Muscle layer of duodenum (tissue), 2 donors: ENCODE measurements around the gene ARMH1.
A peak's percentile ranks its signal among the peaks of the same experiment; 100 is the strongest.

Experiments
- H3K27ac ChIP-seq: one replicate; pipeline ENCODE4 v1.7.0; 2013; ENCODE audit warnings: mild to moderate bottlenecking, low read length
- H3K27me3 ChIP-seq: one replicate; pipeline ENCODE4 v1.7.0; 2013; ENCODE audit warnings: low read depth, mild to moderate bottlenecking, control low read depth, low read length
- H3K36me3 ChIP-seq, 2 donors: one replicate each; pipeline ENCODE4 v1.7.0; 2013; ENCODE audit warnings: low read length in 2 of 2, control low read depth in 1 of 2, mild to moderate bottlenecking in 1 of 2; ENCODE audit not compliant: insufficient read depth in 2 of 2, control insufficient read depth in 1 of 2
- H3K4me1 ChIP-seq, 2 donors: one replicate each; pipeline ENCODE4 v1.7.0; 2013; ENCODE audit warnings: low read length in 2 of 2, mild to moderate bottlenecking in 2 of 2, control low read depth in 1 of 2, moderate library complexity in 1 of 2; ENCODE audit not compliant: insufficient read depth in 2 of 2, control insufficient read depth in 1 of 2
- H3K4me3 ChIP-seq, 2 donors: one replicate each; pipeline ENCODE4 v1.7.0; 2013; ENCODE audit warnings: low read length in 2 of 2, low read depth in 1 of 2, mild to moderate bottlenecking in 1 of 2
- H3K9me3 ChIP-seq, 2 donors: one replicate each; pipeline ENCODE4 v1.7.0; 2013; ENCODE audit warnings: low read length in 2 of 2, control low read depth in 1 of 2, mild to moderate bottlenecking in 1 of 2; ENCODE audit not compliant: control insufficient read depth in 1 of 2
- donor health status: healthy.

Gene ARMH1

DNA sequence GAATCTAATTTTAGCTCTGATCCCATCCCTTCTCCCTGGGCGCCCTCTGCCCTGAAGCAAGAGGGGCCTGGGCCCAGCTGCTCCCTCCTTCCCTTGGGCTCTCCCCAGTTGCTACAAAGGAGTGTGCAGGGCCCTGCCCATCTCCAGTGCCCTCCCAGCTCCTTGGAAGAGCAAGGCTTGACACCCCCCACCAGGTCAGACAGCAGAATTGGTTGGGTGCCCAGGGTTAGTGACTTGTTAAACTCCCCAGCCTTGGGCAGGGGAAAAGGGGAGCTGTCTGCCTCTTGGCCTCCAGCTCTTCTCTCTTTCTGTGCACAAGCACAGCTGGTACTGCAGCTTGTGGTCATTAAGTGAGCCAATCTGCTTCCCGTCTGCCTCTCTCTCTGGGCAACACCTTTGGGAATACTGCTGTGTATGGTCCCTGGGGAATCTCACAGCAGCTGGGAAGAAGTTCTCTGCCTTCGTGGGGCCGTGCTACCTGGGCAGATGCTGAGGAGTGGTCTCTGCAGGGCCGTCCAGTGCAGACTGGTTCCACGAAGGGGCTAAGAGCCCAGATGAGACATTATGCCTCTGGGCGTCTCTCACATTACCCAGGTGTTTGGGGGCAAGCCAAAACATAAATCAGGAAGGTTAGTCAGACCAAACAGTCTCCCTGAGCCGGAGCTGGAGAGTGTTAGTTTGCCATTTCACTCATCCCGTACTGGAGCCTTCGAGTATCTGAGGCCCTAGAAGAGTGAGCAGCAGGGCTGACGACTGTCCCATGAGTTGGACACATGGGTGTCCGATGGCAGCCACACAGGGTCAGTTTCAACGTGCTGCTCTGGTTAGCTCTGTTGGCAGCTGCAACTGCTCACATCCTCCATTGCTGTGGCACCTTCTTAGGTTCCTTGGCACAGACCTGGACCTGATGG lies 37.6 kb upstream of the ARMH1 start:
- peaks cover 14 to 34% of the 10 kb centered on the region in 2 donors for H3K4me1 ChIP-seq

DNA sequence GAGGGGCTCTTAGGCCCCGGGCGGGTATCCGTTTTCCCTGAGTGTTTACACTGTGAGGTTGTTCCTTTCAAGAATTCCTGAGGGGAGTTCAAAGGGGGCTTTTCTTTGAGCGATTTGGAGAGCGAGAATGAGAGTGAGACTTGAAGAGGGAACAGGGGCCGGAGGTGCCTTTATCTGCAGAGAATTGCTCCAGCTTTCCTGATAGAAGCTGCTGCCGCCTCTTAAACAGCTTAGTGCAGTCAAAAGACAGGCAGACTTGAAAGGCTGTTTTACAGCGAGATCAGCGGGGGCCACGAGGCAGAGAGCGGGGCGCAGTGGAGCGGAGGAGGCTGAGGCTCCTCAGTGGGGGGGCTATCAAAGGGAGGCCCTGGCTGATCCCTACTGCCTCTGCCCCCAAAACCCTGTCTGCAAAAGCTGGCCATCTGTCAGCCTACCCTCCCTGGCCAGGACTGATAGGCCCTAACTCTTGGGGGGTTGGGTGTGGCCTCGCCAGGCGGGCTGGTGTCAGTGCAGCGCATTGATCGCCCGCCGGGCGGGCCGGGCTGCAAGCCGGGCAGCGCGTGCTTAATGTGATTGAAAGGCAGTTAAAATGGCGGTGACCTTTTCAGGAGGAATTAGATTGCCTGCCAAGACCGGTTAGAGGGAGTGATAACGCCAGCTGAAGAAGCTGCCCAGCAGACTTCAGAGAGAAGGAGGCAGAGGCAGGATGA lies 36.7 kb upstream of the ARMH1 start:
- Histone ChIP-seq H3K9me3 (no peaks in the 10 kb centered on the region), H3K27ac (no peak overlapping the region), H3K4me3 (no peak overlapping the region), H3K36me3 (peaks cover 75 to 82% of the 10 kb centered on the region in 2 donors), H3K4me1 (peaks cover 9 to 40% of the 10 kb centered on the region in 2 donors), H3K27me3 (no peaks in the 10 kb centered on the region)

More for the DNA sequence above, 37.6 kb upstream of the ARMH1 start:
- Histone ChIP-seq H3K27me3 (no peaks in the 10 kb centered on the region), H3K4me3 (no peak overlapping the region), H3K27ac (no peak overlapping the region), H3K9me3 (no peaks in the 10 kb centered on the region), H3K36me3 (peaks cover 73 to 75% of the 10 kb centered on the region in 2 donors)

DNA sequence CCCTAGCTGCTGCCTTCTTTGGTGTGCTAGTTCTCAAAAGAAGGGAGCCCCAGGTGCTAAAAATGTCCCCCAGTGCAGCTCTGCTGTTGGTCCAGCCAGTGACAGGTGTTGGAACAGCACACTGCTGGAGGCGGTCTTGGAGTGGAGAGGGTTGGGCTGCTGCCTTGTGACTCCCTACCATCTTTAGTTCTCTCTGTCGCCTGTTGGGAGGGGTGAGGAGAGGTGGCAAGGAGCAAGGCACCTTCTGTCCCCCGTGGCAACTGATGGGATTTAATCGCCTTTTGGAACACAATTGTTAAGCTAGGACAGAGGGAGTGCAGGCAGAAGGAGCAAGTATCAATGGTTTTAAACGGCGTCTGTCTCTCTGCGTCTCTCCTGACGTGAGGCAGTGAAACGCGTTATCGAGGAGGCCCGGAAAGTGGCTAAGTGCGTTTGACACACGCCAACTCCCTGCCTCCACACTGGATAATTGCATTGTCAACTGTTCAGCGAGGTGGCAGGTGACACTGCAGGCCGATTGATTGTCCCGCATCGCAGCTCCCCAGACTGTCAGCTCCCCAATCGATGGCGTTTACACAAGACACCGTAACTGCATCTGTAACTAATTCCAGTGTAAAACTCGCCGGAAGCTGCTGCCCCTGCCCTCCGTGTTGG lies 34.2 kb upstream of the ARMH1 start:
- Histone ChIP-seq H3K4me1 (peaks cover 0 to 47% of the 10 kb centered on the region in 2 donors), H3K4me3 (no peak overlapping the region), H3K9me3 (no peaks in the 10 kb centered on the region), H3K36me3 (peaks cover 74 to 78% of the 10 kb centered on the region in 2 donors), H3K27ac (no peak overlapping the region), H3K27me3 (no peaks in the 10 kb centered on the region)

DNA sequence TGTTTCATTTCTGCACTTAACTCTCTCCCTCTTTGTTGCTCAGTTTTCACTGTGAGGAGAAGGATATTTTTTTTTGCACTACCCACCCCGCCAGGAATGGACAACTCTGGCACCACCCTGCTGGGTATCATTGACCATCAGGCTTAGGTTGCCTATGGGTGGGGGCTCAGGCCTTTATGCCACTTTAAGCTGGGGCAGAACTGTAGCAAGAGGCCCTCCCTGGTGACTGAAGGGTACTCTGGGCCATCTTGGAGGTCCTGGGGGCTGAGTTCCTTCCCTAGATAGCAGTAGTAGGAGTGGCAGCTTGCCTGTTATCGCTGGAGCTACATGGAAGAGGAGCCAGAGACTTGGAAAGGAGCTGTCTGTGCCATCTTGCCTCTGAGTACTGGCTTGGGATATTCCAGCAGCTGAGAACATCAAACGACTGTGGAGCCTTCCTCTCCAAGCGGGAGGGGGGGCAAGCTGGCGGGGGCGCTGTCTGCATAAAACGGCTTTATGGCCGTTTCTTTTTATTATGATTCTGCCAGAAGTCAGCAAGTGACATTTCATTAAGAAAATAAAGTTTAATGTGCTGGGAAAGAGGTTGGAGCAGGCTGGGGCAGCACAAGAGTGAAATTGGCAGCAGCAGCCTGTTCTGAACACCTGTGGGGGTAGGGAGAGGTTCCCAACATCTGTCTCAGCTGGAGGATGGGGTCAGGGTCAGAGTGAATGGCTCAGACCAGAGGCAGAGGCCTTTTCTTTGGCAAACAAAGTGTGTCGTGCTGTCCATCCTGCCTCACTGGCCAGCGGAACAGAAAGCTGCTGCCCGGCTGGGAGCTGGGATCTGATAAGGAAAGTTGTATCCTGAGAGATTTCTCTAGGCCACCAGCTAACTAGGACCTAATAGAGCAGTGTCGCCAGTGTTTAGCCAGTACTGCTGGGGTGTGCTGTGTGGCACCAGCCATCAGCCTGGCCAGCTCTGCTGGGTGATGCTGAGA lies 33.1 kb upstream of the ARMH1 start:
- Histone ChIP-seq H3K27me3 (no peaks in the 10 kb centered on the region), H3K9me3 (no peaks in the 10 kb centered on the region), H3K4me1 (peaks cover 0 to 42% of the 10 kb centered on the region in 2 donors), H3K36me3 (peaks cover 67 to 78% of the 10 kb centered on the region in 2 donors), H3K27ac (no peak overlapping the region), H3K4me3 (no peak overlapping the region)

DNA sequence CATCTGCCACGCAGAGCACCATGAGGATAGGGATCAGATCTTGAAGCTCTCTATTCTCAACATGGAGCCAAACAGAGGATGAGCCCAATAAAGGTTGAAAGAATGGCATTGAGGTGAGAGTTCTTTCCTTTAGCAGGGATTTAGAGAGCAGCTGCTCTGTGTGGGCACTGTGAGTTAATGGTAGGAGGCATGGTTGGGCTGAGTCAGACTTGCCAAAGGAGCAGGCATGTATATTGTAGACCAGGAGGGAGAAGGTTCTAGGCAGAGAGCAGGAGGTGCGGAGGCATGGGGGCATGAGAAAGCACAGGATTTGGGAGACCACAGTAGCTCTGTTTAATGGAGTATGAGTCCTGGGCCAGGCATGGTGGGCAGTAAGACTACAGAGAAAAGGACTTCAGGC lies 32.3 kb upstream of the ARMH1 start:
- Histone ChIP-seq H3K4me1 (peaks cover 0 to 39% of the 10 kb centered on the region in 2 donors), H3K9me3 (no peaks in the 10 kb centered on the region), H3K36me3 (peaks cover 59 to 70% of the 10 kb centered on the region in 2 donors), H3K27me3 (no peaks in the 10 kb centered on the region), H3K4me3 (no peak overlapping the region), H3K27ac (no peak overlapping the region)

DNA sequence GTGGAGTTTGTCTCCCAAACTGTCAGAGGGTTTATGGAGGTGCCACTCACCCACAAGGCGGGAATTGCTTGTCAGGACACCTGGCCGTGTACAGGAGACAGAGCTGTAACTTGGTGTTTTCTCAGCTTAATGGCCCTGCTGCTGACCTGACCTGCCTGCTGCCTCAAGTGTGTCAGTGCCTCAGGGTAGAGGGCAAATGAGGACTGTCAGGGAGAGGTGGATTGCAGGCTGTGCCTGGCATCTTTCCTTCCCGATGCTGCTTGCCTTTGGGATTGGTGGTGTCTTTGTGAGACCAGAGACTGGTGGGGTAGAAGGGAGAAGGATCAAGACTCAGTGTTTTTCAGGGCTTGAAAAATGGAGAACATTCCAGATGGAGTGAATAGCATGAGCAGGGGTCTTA lies 31.6 kb upstream of the ARMH1 start:
- Histone ChIP-seq H3K4me3 (no peak overlapping the region), H3K36me3 (peaks cover 54 to 72% of the 10 kb centered on the region in 2 donors), H3K27ac (no peak overlapping the region), H3K4me1 (peaks cover 0 to 39% of the 10 kb centered on the region in 2 donors), H3K27me3 (no peaks in the 10 kb centered on the region), H3K9me3 (no peaks in the 10 kb centered on the region)

DNA sequence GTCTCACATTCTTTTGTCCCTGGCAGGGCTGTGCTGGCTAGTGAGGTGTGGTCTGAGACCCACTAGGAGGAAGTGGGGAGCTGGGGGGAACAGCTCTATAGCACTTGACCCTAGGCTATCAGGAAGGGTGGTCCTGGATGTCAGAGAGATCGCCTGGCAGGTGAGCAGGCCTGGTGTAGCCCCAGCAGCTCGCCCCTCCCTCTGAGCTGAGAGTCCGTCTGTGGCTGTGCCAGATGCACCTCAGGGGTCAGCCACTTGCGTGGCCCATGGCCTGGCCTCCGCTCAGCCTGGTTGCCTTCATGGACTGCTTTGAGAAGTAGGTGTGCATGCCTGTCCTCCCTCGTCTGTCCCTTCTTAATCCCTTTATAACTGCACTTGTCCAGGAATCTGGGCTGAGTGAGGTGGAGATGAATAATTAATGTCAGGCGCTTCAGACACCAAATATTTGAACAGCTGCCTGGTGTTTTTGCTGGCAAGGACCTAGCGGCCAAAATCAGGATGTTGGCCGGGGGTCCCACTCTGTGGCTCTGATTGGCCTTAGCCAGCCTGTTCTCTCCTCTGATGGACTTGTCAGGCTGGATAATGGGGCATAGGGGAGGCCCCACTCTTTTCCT lies 30.7 kb upstream of the ARMH1 start:
- no peaks in the 10 kb centered on the region for H3K9me3 ChIP-seq
- no peaks in the 10 kb centered on the region for H3K27me3 ChIP-seq
- H3K36me3 ChIP-seq = peaks cover 47 to 68% of the 10 kb centered on the region in 2 donors
- no peak overlapping the region for H3K27ac ChIP-seq
- no peak overlapping the region for H3K4me3 ChIP-seq
- peaks cover 0 to 39% of the 10 kb centered on the region in 2 donors for H3K4me1 ChIP-seq

DNA sequence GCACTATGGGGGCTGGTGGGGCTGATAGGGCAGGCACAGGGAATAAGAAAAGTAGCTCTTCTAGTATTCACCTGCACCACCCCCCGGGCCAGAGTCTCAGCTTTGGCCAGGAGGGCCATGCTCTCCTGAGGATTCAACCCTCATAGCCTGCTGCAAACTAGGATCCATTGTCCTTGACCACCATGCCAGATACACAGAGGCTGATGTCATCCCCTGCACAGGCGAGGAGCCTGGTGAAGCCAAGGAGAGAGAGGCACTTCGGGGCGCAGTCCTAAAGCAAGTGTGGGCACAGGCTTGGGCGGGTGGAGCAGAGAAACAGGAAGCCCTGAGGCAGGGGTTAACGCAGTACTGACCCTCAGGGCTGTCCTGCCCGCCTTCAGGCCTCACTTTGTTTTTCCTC lies 29.7 kb upstream of the ARMH1 start:
- Histone ChIP-seq H3K27me3 (no peaks in the 10 kb centered on the region), H3K9me3 (no peaks in the 10 kb centered on the region), H3K27ac (no peak overlapping the region), H3K36me3 (peaks cover 48 to 72% of the 10 kb centered on the region in 2 donors), H3K4me3 (no peak overlapping the region), H3K4me1 (peaks cover 0 to 39% of the 10 kb centered on the region in 2 donors)

DNA sequence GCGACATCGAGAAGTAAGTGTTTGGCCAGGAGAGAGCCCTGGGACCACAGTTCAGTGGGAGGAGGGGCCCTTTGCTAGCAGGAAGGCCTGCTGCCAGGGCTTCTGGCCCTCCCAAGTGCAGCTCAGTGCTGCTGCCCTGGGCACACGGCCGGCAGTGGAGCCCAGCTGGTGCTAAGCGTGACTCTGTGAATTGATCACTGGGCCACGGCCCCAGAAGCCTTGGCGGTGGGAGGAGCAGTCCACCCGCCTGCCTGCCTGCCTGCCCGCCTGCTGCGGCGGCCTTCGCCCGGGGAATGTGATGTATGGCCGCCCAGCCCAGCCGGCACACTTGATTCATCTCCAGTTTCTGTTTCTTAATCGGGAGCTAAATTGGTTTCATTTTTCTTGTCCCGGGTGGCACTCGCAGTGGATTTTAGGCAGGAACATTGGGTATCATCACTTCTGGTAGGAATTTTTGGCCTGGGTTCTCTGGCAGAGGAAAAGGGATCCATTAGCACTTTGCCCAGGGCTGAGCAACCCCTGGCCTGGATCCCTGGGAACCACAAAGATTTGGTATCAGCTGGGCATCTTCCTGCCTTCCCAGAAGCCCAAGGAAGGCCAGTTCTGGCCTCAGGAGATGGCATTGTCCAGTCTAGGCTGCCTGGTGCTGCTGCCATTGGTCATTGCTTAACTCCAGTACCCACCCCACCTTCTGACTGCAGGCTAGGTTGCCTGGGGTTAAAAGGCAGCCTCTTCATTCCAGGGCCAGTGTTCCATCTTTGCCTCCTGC lies 28.9 kb upstream of the ARMH1 start:
- peaks cover 0 to 39% of the 10 kb centered on the region in 2 donors for H3K4me1 ChIP-seq
- no peaks in the 10 kb centered on the region for H3K27me3 ChIP-seq
- H3K27ac ChIP-seq = peak overlapping the region; percentile 81
- no peaks in the 10 kb centered on the region for H3K9me3 ChIP-seq
- peak overlapping the region in 1 of 2 donors; percentile 1 for H3K4me3 ChIP-seq
- H3K36me3 ChIP-seq = peaks cover 51 to 72% of the 10 kb centered on the region in 2 donors
